ENCODE measurements around the gene FAM136A.

The FAM136A gene

DNA sequence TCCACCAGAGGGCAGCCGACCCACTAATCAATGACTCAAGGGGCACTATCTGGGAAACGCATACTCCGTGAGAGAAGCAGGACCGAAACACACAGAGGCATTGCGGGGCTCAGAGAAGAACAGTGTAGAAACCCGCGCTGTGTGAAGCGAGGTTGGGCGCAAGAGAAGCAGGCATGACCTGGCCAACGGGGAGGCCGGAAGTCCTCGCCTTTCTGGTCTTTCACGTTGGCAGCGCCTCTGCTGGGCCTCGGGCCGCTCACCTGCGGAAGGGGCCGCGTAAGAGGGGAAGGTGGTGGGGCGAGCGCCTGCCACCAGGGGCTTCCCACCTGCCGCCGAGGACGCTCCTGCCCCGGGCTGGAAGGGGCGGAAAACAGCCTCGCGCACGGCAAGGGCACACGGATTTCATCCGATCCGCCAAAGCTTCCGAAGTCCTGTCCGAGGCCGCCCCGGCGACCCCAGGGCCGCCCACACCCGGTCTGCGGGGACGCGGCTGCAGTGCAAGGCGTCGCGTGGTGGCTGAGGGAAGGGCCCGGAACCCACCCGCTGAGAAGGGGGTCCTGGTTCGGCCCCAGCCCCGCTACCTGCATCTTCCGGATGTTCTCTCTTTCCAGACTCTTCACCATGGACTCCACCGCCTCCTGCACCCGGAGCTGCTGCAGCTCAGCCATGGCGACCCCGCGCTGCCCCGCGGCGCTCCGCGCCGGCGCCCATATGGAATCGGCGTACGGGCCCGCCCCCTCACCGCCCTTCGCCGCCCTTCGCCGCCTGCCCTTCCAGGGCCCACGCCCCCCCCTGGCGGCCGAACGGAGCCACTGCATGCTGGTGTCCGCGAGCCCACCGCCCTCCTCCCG lies at the start of gene FAM136A:
Gene FAM136A, minus strand, starts transcription at position 724 of the 851 bp plus-strand sequence. Its CDS starts 56 bp downstream, at position 668.
- peak within 1 kb of the TSS; percentile 37 for H3K27ac ChIP-seq (ENCODE audit: low read length)
- H3K4me3 ChIP-seq (ENCODE audit: low read length in 2 of 2): peak within 1 kb of the TSS; percentile 90
- H3K9ac ChIP-seq (ENCODE audit: low read length in 2 of 2): peak within 1 kb of the TSS; percentile 68 to 80

DNA sequence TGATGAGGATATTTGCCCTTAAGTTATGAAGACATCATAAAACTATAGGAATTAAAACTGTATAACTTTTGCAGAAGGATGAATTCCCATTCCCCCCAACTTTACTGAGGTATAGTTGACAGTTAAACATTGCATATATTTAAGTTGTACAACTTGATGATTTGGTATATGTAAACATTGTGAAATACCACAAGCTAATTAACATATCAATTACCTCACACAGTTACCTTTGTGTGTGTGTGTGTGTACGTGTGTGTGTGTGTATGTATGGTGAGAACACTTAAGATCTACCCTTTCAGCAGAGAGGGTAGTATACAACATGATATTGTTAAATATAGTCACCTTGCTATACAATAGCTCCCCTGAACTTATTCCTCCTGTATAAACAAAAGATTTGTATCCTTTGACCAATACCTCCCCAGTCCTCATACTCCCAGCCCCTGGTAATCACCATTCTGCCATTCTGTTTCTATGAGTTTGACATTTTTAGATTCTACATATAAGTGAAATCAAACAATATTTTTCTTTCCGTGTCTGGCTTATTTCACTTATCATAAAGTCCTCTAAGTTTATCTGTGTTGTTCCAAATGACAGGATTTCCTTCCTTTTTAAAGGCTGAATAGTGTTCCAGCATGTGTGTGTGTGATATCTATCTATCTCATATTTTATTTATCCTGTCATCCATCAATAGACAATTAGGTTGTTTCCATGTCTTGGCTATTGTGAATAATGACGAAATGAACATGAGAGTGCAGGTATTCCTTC lies 48.2 kb upstream of the FAM136A start:
- no peaks in the 10 kb centered on the region for H3K4me1 ChIP-seq (ENCODE audit: control insufficient read depth, insufficient read depth, low read length)
- no peaks in the 10 kb centered on the region for H3K9me3 ChIP-seq (ENCODE audit: control insufficient read depth in 2 of 2, low read length in 2 of 2)
- no peak overlapping the region for H3K27ac ChIP-seq (ENCODE audit: low read length)
- H3K36me3 ChIP-seq (ENCODE audit: control insufficient read depth in 2 of 2, insufficient read depth in 2 of 2, low read length in 2 of 2): no peaks in the 10 kb centered on the region
- no peak overlapping the region for H3K4me3 ChIP-seq (ENCODE audit: low read length in 2 of 2)
- H3K9ac ChIP-seq (ENCODE audit: low read length in 2 of 2): no peak overlapping the region
- peaks cover 0 to 4% of the 10 kb centered on the region in 2 donors for H3K27me3 ChIP-seq (ENCODE audit: control insufficient read depth in 1 of 2, insufficient read depth in 2 of 2, low read length in 2 of 2)

More for the DNA sequence above, at the start of gene FAM136A:
- H3K36me3 ChIP-seq (ENCODE audit: control insufficient read depth in 2 of 2, insufficient read depth in 2 of 2, low read length in 2 of 2): peaks cover 0 to 2% of the 10 kb centered on the region in 2 donors
- H3K9me3 ChIP-seq (ENCODE audit: control insufficient read depth in 2 of 2, low read length in 2 of 2): no peaks in the 10 kb centered on the region
- H3K4me1 ChIP-seq (ENCODE audit: control insufficient read depth, insufficient read depth, low read length): peaks cover 7% of the 10 kb centered on the region
- H3K27me3 ChIP-seq (ENCODE audit: control insufficient read depth in 1 of 2, insufficient read depth in 2 of 2, low read length in 2 of 2): no peaks in the 10 kb centered on the region

DNA sequence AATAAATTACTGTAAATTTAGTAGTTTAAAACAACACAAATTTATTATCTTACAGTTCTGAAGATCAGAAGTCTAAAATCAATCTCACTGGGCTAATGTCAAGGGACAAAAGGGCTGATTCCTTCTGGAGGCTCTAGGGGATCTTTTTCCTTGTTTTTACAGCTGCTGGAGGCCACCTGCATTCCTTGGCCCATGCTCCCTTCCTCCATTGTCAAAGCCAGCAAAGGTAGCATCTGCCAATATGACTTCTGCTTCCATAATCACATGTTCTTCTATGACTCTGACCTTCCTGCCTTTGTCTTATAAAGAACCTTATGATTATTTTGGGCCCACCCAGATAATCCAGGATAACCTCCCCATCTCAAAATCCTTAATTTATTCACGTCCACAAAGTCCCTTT lies 46.0 kb upstream of the FAM136A start:
- peaks cover 0 to 7% of the 10 kb centered on the region in 2 donors for H3K27me3 ChIP-seq (ENCODE audit: control insufficient read depth in 1 of 2, insufficient read depth in 2 of 2, low read length in 2 of 2)
- no peak overlapping the region for H3K9ac ChIP-seq (ENCODE audit: low read length in 2 of 2)
- no peak overlapping the region for H3K27ac ChIP-seq (ENCODE audit: low read length)
- H3K9me3 ChIP-seq (ENCODE audit: control insufficient read depth in 2 of 2, low read length in 2 of 2): no peaks in the 10 kb centered on the region
- no peaks in the 10 kb centered on the region for H3K36me3 ChIP-seq (ENCODE audit: control insufficient read depth in 2 of 2, insufficient read depth in 2 of 2, low read length in 2 of 2)
- no peaks in the 10 kb centered on the region for H3K4me1 ChIP-seq (ENCODE audit: control insufficient read depth, insufficient read depth, low read length)
- H3K4me3 ChIP-seq (ENCODE audit: low read length in 2 of 2): no peak overlapping the region

GRCh38 chr2:70344195-70344594 lies 42.3 kb upstream of the FAM136A start:
- Histone ChIP-seq H3K4me1 (ENCODE audit: control insufficient read depth, insufficient read depth, low read length) (no peaks in the 10 kb centered on the region), H3K4me3 (ENCODE audit: low read length in 2 of 2) (no peak overlapping the region), H3K27ac (ENCODE audit: low read length) (no peak overlapping the region), H3K9ac (ENCODE audit: low read length in 2 of 2) (no peak overlapping the region), H3K27me3 (ENCODE audit: control insufficient read depth in 1 of 2, insufficient read depth in 2 of 2, low read length in 2 of 2) (peaks cover 0 to 12% of the 10 kb centered on the region in 2 donors), H3K36me3 (ENCODE audit: control insufficient read depth in 2 of 2, insufficient read depth in 2 of 2, low read length in 2 of 2) (no peaks in the 10 kb centered on the region), H3K9me3 (ENCODE audit: control insufficient read depth in 2 of 2, low read length in 2 of 2) (peaks cover 0 to 2% of the 10 kb centered on the region in 2 donors)

DNA sequence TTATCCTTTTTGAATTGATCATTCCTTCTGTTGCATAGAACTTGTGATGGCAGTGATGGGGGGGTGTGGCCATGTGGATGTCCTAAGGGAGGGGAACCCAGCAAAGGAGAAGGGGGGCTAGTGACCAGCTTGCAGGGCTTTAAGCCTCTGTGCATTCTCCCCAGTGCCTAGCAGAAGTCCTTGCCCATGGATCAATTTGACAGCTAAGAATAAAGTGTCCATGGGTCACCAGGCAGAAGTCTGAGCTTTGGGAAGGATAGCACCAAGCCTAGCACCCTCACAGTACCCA lies 39.6 kb upstream of the FAM136A start:
- peaks cover 0 to 9% of the 10 kb centered on the region in 2 donors for H3K27me3 ChIP-seq (ENCODE audit: control insufficient read depth in 1 of 2, insufficient read depth in 2 of 2, low read length in 2 of 2)
- H3K4me3 ChIP-seq (ENCODE audit: low read length in 2 of 2): no peak overlapping the region
- peaks cover 0 to 2% of the 10 kb centered on the region in 2 donors for H3K9me3 ChIP-seq (ENCODE audit: control insufficient read depth in 2 of 2, low read length in 2 of 2)
- H3K4me1 ChIP-seq (ENCODE audit: control insufficient read depth, insufficient read depth, low read length): no peaks in the 10 kb centered on the region
- no peaks in the 10 kb centered on the region for H3K36me3 ChIP-seq (ENCODE audit: control insufficient read depth in 2 of 2, insufficient read depth in 2 of 2, low read length in 2 of 2)
- H3K9ac ChIP-seq (ENCODE audit: low read length in 2 of 2): no peak overlapping the region
- H3K27ac ChIP-seq (ENCODE audit: low read length): no peak overlapping the region

DNA sequence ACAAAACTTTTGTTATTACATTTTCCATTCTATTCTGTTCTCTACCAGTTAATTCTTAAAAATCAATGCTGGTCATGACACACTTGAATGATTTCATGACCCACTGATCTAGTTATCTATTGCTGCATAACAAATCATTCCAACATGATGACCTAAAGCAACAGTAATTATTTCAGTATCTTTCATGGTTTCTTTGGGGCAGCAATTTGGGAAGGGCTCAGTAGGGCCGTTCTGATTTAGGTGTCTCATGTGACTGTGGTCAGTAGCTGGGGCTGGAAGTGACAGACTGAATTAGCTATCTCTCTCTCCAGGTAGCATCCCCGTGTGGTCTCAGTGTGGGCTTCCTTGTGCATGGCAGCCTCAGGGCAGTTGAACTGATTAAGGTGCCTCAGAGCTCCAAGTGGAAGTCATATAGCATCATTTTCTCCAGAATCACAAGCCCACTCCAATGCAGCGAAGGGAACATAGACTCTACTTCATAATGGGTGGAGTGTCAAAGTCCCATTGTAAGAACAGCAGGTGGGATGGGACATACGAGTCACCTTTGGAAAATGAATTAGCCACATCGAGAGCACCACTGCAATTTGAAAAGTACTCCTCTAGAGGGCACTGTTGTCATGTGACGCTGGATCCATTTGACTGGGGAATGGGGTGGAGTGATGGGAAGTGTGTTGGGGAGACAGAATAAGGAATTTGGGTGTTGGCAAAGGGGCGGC lies 39.1 kb upstream of the FAM136A start:
- Histone ChIP-seq H3K27me3 (ENCODE audit: control insufficient read depth in 1 of 2, insufficient read depth in 2 of 2, low read length in 2 of 2) (peaks cover 0 to 9% of the 10 kb centered on the region in 2 donors), H3K9me3 (ENCODE audit: control insufficient read depth in 2 of 2, low read length in 2 of 2) (peaks cover 0 to 2% of the 10 kb centered on the region in 2 donors), H3K27ac (ENCODE audit: low read length) (no peak overlapping the region), H3K4me1 (ENCODE audit: control insufficient read depth, insufficient read depth, low read length) (no peaks in the 10 kb centered on the region), H3K4me3 (ENCODE audit: low read length in 2 of 2) (no peak overlapping the region), H3K9ac (ENCODE audit: low read length in 2 of 2) (no peak overlapping the region), H3K36me3 (ENCODE audit: control insufficient read depth in 2 of 2, insufficient read depth in 2 of 2, low read length in 2 of 2) (no peaks in the 10 kb centered on the region)

- Histone ChIP-seq H3K4me3 (ENCODE audit: low read length in 2 of 2) (no peak overlapping the region), H3K27ac (ENCODE audit: low read length) (no peak overlapping the region), H3K4me1 (ENCODE audit: control insufficient read depth, insufficient read depth, low read length) (no peaks in the 10 kb centered on the region), H3K27me3 (ENCODE audit: control insufficient read depth in 1 of 2, insufficient read depth in 2 of 2, low read length in 2 of 2) (peaks cover 0 to 7% of the 10 kb centered on the region in 2 donors), H3K36me3 (ENCODE audit: control insufficient read depth in 2 of 2, insufficient read depth in 2 of 2, low read length in 2 of 2) (no peaks in the 10 kb centered on the region), H3K9ac (ENCODE audit: low read length in 2 of 2) (no peak overlapping the region), H3K9me3 (ENCODE audit: control insufficient read depth in 2 of 2, low read length in 2 of 2) (peaks cover 0 to 2% of the 10 kb centered on the region in 2 donors)
Observed at GRCh38 chr2:70340075-70340474, 38.2 kb upstream of the FAM136A start.

DNA sequence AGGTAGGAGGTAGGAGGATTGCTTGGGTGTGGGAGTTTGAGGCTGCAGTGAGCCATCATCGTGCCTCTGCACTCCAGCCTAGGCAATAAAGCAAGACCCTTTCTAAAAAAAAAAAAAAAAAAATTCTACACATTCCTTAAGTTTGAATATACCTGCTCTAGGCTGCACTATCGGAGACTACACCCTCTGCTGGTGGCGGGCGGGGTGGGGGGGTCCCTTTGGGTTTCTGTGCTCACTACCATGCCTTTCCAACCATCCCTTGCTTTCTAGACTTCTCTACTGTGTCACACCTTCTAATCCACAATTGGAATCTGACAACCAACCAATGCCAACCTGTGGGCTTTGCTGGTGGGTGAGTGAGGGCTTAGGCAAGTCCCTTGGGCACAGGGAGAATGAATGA lies 34.7 kb upstream of the FAM136A start:
- Histone ChIP-seq H3K36me3 (ENCODE audit: control insufficient read depth in 2 of 2, insufficient read depth in 2 of 2, low read length in 2 of 2) (no peaks in the 10 kb centered on the region), H3K27me3 (ENCODE audit: control insufficient read depth in 1 of 2, insufficient read depth in 2 of 2, low read length in 2 of 2) (peaks cover 0 to 2% of the 10 kb centered on the region in 2 donors), H3K4me3 (ENCODE audit: low read length in 2 of 2) (no peak overlapping the region), H3K9me3 (ENCODE audit: control insufficient read depth in 2 of 2, low read length in 2 of 2) (peaks cover 0 to 2% of the 10 kb centered on the region in 2 donors), H3K4me1 (ENCODE audit: control insufficient read depth, insufficient read depth, low read length) (no peaks in the 10 kb centered on the region), H3K9ac (ENCODE audit: low read length in 2 of 2) (no peak overlapping the region), H3K27ac (ENCODE audit: low read length) (no peak overlapping the region)

DNA sequence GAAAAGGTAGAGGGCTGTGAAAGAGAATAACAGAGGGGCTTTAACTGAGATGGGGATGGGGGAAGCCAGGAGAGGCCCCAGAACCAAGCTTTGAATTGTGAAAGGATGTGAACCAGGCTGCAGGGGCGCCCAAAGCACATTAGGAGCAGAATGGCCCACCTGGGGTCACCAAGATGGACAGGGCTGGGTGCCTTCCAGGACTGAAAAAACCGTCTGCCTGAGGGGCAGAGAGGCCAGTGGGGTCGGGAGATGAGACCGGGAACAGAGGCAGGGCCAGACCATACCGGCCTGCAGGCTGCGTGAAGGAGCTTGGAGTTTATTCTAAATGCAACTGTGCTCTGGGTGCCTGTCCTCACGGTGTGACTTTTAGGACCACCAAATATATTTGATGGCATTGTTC lies 29.1 kb upstream of the FAM136A start:
- H3K4me3 ChIP-seq (ENCODE audit: low read length in 2 of 2): no peak overlapping the region
- no peak overlapping the region for H3K9ac ChIP-seq (ENCODE audit: low read length in 2 of 2)
- H3K4me1 ChIP-seq (ENCODE audit: control insufficient read depth, insufficient read depth, low read length): no peaks in the 10 kb centered on the region
- H3K36me3 ChIP-seq (ENCODE audit: control insufficient read depth in 2 of 2, insufficient read depth in 2 of 2, low read length in 2 of 2): no peaks in the 10 kb centered on the region
- no peak overlapping the region for H3K27ac ChIP-seq (ENCODE audit: low read length)
- no peaks in the 10 kb centered on the region for H3K9me3 ChIP-seq (ENCODE audit: control insufficient read depth in 2 of 2, low read length in 2 of 2)
- H3K27me3 ChIP-seq (ENCODE audit: control insufficient read depth in 1 of 2, insufficient read depth in 2 of 2, low read length in 2 of 2): no peaks in the 10 kb centered on the region

DNA sequence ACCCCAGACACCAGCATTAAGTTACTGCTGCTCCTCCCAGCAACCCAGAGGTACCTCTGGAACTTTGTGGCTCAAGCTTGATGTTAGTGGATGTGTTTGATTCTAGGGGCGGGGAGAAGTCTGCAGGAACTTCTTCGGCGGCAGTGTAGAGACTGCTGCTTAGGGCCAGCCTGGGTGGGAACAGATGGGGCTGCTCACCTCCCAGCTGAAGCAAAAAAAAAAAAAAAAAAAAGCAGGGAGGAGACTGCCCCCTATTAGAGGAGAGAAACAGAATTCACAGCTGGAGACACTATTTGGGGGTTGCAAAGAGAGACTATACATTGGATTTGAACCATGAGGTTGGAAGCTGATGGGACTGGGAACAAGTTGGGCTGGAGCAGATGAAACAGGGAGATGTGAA lies 28.6 kb upstream of the FAM136A start:
- H3K27me3 ChIP-seq (ENCODE audit: control insufficient read depth in 1 of 2, insufficient read depth in 2 of 2, low read length in 2 of 2): no peaks in the 10 kb centered on the region
- H3K9ac ChIP-seq (ENCODE audit: low read length in 2 of 2): no peak overlapping the region
- H3K9me3 ChIP-seq (ENCODE audit: control insufficient read depth in 2 of 2, low read length in 2 of 2): no peaks in the 10 kb centered on the region
- no peaks in the 10 kb centered on the region for H3K4me1 ChIP-seq (ENCODE audit: control insufficient read depth, insufficient read depth, low read length)
- H3K4me3 ChIP-seq (ENCODE audit: low read length in 2 of 2): no peak overlapping the region
- H3K36me3 ChIP-seq (ENCODE audit: control insufficient read depth in 2 of 2, insufficient read depth in 2 of 2, low read length in 2 of 2): no peaks in the 10 kb centered on the region
- H3K27ac ChIP-seq (ENCODE audit: low read length): no peak overlapping the region
